Measurements from ENCODE around the gene TFCP2L1.

DNA sequence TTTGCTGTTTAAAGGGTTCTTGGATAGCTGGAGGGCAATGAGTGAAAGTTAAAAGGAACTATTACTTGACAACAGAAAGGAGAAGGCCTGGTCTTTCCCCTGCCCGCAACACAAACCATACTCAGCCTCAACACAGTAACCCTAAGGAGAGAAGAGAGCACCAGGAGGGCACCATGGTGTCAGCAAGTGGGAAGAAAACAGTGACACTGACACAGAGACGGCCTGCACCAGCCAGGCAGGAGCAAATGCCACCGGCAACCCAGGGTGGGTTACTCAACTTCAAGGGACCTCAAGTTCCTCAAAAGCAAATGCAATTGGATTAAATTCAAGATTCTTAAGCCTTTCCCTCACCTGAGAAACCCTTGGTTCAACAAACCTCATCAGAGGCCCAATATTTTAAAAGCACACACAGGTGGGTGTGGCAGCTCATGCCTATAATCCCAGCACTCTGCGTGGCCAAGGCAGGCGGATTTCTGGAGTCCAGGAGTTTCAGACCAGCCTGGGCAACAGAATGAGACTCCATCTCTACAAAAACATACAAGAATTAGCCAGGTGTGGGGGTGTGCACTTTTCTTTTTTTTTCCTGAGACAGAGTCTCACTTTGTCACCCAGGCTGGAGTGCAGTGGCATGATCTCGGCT lies 52.3 kb downstream of the TFCP2L1 start:
- TF ChIP-seq POLR2A (IDR thresholded peaks at IDR 0.05; ENCODE audit: low read depth, low read length) (no peak), FOS (IDR thresholded peaks at IDR 0.05; ENCODE audit: low read depth, low read length) (no peak), MAZ (IDR thresholded peaks at IDR 0.05; ENCODE audit: borderline replicate concordance, low read depth, low read length) (no peak), MXI1 (IDR thresholded peaks at IDR 0.05; ENCODE audit: borderline replicate concordance, low read depth, low read length) (no peak), BHLHE40 (IDR thresholded peaks at IDR 0.05; ENCODE audit: low read depth, low read length) (no peak), RFX5 (IDR thresholded peaks at IDR 0.05; ENCODE audit: low read depth, low read length) (no peak), SMC3 (IDR thresholded peaks at IDR 0.05; ENCODE audit: low read depth, low read length) (no peak), RCOR1 (IDR thresholded peaks at IDR 0.05; ENCODE audit: insufficient replicate concordance, low read length) (no peak), CEBPB (IDR thresholded peaks at IDR 0.05; ENCODE audit: low read depth, low read length) (no peak)
- TF ChIP-seq, protein P1, sequence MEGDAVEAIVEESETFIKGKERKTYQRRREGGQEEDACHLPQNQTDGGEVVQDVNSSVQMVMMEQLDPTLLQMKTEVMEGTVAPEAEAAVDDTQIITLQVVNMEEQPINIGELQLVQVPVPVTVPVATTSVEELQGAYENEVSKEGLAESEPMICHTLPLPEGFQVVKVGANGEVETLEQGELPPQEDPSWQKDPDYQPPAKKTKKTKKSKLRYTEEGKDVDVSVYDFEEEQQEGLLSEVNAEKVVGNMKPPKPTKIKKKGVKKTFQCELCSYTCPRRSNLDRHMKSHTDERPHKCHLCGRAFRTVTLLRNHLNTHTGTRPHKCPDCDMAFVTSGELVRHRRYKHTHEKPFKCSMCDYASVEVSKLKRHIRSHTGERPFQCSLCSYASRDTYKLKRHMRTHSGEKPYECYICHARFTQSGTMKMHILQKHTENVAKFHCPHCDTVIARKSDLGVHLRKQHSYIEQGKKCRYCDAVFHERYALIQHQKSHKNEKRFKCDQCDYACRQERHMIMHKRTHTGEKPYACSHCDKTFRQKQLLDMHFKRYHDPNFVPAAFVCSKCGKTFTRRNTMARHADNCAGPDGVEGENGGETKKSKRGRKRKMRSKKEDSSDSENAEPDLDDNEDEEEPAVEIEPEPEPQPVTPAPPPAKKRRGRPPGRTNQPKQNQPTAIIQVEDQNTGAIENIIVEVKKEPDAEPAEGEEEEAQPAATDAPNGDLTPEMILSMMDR (conservative IDR thresholded peaks at IDR 0.05; ENCODE audit: low read depth, low read length) = no peak
- TF ChIP-seq, protein P2, sequence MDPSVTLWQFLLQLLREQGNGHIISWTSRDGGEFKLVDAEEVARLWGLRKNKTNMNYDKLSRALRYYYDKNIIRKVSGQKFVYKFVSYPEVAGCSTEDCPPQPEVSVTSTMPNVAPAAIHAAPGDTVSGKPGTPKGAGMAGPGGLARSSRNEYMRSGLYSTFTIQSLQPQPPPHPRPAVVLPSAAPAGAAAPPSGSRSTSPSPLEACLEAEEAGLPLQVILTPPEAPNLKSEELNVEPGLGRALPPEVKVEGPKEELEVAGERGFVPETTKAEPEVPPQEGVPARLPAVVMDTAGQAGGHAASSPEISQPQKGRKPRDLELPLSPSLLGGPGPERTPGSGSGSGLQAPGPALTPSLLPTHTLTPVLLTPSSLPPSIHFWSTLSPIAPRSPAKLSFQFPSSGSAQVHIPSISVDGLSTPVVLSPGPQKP (IDR thresholded peaks at IDR 0.05; ENCODE audit: borderline replicate concordance, low read depth, low read length) = no peak
